HCT116 (cell line): ENCODE results near the gene FAF2. TPM values are rescaled to one million over a fixed set of nuclear protein-coding genes. Genes with fewer than 3 reads are reported as not detected.

Experiments used
- ATAC-seq: fragments of 200-7000 bp; cut with Tn5 transposase; 2 replicates; pipeline ENCODE4 v1.9.1; 2020; ENCODE audit warnings: mild to moderate bottlenecking, moderate library complexity
- BruUV-seq: library from RNA; stranded (reverse); fragments of 400-500 nt; replicated peaks from 2 replicates; lab custom pipeline; 2021; lab: Mats Ljungman, UMichigan
- CTCF ChIA-PET: fragments of 300-600 bp; sonication (Branson Sonifier 250); formaldehyde crosslinking; loops from one replicate; lab custom pipeline; 2021; ENCODE audit warnings: antibody characterized with exemption; lab: Charles Lee
- POLR2A ChIA-PET: fragments of 300-600, 350-600 bp; sonication (Branson Sonifier 250); formaldehyde crosslinking; loops from one replicate; lab custom pipeline; 2021; ENCODE audit warnings: antibody characterized with exemption; lab: Charles Lee
- RAD21 ChIA-PET, 2 experiments: fragments of 300-600 bp; sonication (Branson Sonifier 250); formaldehyde crosslinking; loops; one replicate each; lab custom pipeline; 2023; ENCODE audit warnings: low total read pairs in 2 of 2; ENCODE audit not compliant: uncharacterized antibody in 2 of 2, unreplicated experiment in 2 of 2, low non-redundant PET in 1 of 2; lab: Charles Lee
- DNase-seq: peaks from one replicate; pipeline ENCODE4 v3.0.0-alpha.2; 2010; ENCODE audit warnings: low read depth, low spot score
- H2AFZ ChIP-seq: fragments of 200-600 bp; shearing (Covaris generic), sonication (generic); 2 replicates; pipeline ENCODE4 v1.6.1; 2017; ENCODE audit warnings: low read depth, mixed run types, mixed read lengths, antibody characterized with exemption, low read length; ENCODE audit not compliant: poor library complexity, severe bottlenecking
- H3K27ac ChIP-seq: 2 replicates; pipeline ENCODE4 v1.5.1; 2012; ENCODE audit warnings: low read depth, low read length
- H3K27me3 ChIP-seq: fragments of 200-600 bp; sonication (generic); 2 replicates; pipeline ENCODE4 v1.6.1; 2016; ENCODE audit warnings: mixed run types, low read length, mixed read lengths; ENCODE audit not compliant: insufficient read depth
- H3K36me3 ChIP-seq, 2 experiments: fragments of 200-500 bp in 1 of 2; fragments of 200-600 bp in 1 of 2; sonication (Bioruptor generic) in 1 of 2; sonication (generic) in 1 of 2; 2 replicates each; pipeline versions ENCODE4 v1.5.1 to v1.6.1; 2014 to 2016; ENCODE audit warnings: low read length in 2 of 2, inconsistent platforms in 1 of 2, mixed read lengths in 1 of 2, mixed run types in 1 of 2; ENCODE audit not compliant: insufficient read depth in 2 of 2, control insufficient read depth in 1 of 2
- H3K4me1 ChIP-seq, 2 experiments: fragments of 200-600 bp in 1 of 2; sonication (generic) in 1 of 2; 2 replicates each; pipeline versions ENCODE4 v1.5.1 to v1.6.1; 2012 to 2017; ENCODE audit warnings: low read length in 2 of 2, inconsistent platforms in 1 of 2, mild to moderate bottlenecking in 1 of 2, mixed read lengths in 1 of 2, mixed run types in 1 of 2, moderate library complexity in 1 of 2; ENCODE audit not compliant: insufficient read depth in 2 of 2, control insufficient read depth in 1 of 2
- H3K4me2 ChIP-seq: fragments of 200-600 bp; sonication (generic); 2 replicates; pipeline ENCODE4 v1.6.1; 2017; ENCODE audit warnings: mixed run types, low read length, mixed read lengths
- H3K4me3 ChIP-seq, 2 experiments: fragments of 200-600 bp in 1 of 2; sonication (generic) in 1 of 2; replicated peaks in 1 of 2; 2 replicates each; pipeline ENCODE4 v1.5.1; 2011 to 2016; ENCODE audit warnings: low read length in 2 of 2, control low read depth in 1 of 2, low read depth in 1 of 2, mild to moderate bottlenecking in 1 of 2, mixed read lengths in 1 of 2, mixed run types in 1 of 2
- H3K79me2 ChIP-seq: fragments of 200-600 bp; sonication (generic); 2 replicates; pipeline ENCODE4 v1.6.1; 2017; ENCODE audit warnings: mild to moderate bottlenecking, mixed run types, low read length, moderate library complexity, mixed read lengths; ENCODE audit not compliant: insufficient read depth
- H3K9ac ChIP-seq: fragments of 200-600 bp; sonication (generic); 2 replicates; pipeline ENCODE4 v1.6.1; 2016; ENCODE audit warnings: low read length, mixed read lengths
- H3K9me2 ChIP-seq: fragments of 200-600 bp; sonication (generic), shearing (Covaris generic); 2 replicates; pipeline ENCODE4 v1.6.1; 2017; ENCODE audit warnings: mixed run types, mild to moderate bottlenecking, moderate library complexity; ENCODE audit not compliant: insufficient read depth
- H3K9me3 ChIP-seq, 2 experiments: fragments of 200-500 bp in 1 of 2; fragments of 200-600 bp in 1 of 2; sonication (Bioruptor generic) in 1 of 2; sonication (generic) in 1 of 2; 2 replicates each; pipeline ENCODE4 v1.6.1; 2014 to 2017; ENCODE audit warnings: low read length in 2 of 2, mixed read lengths in 2 of 2, inconsistent platforms in 1 of 2, low read depth in 1 of 2, mild to moderate bottlenecking in 1 of 2, mixed run types in 1 of 2, moderate library complexity in 1 of 2; ENCODE audit not compliant: control insufficient read depth in 1 of 2, insufficient read depth in 1 of 2
- H4K20me1 ChIP-seq: fragments of 200-600 bp; sonication (generic), shearing (Covaris generic); 2 replicates; pipeline ENCODE4 v1.6.1; 2017; ENCODE audit warnings: mixed run types, mild to moderate bottlenecking, moderate library complexity; ENCODE audit not compliant: insufficient read depth
- ATF3 ChIP-seq: IDR thresholded peaks from 2 replicates; pipeline ENCODE4 v1.6.1; 2012
- REST ChIP-seq: IDR thresholded peaks from 2 replicates; pipeline ENCODE4 v1.6.1; 2012; ENCODE audit warnings: low read depth
- SP1 ChIP-seq: IDR thresholded peaks from 2 replicates; pipeline ENCODE4 v1.6.1; 2012; ENCODE audit warnings: low read depth
- YY1 ChIP-seq: IDR thresholded peaks from 2 replicates; pipeline ENCODE4 v1.6.1; 2011; ENCODE audit warnings: low read length, low read depth, moderate library complexity, mild to moderate bottlenecking; ENCODE audit not compliant: insufficient replicate concordance; ENCODE audit errors: extremely low read depth
- ZBTB33 ChIP-seq: IDR thresholded peaks from 2 replicates; pipeline ENCODE4 v1.6.1; 2011; ENCODE audit warnings: mild to moderate bottlenecking, low read length, moderate library complexity; ENCODE audit not compliant: insufficient replicate concordance; ENCODE audit errors: extremely low read depth
- intact Hi-C: fragments of 100-400 bp; cut with micrococcal nuclease; formaldehyde crosslinking; loops from 2 replicates; pipeline ENCODE4 v1.10.0; 2022
- total RNA-seq: library from RNA; stranded (reverse); gene quantifications from one replicate; pipeline ENCODE4 v1.2.1, GENCODE V29; 2021; ENCODE audit not compliant: unreplicated experiment

Gene FAF2
- total RNA-seq, 1 experiment from 2014 or later, result 51.9 TPM

GRCh38 chr5:176548967-176549444, 100.8 kb downstream of the FAF2 start, which contains the start of gene CDHR2:
Gene CDHR2 (plus strand): TSS chr5:176549342. CDS start chr5:176565353, 16,011 bp downstream.
- Histone ChIP-seq H3K27me3 (no peaks in the 10 kb centered on the region), H3K9me2 (no peaks in the 10 kb centered on the region), H3K27ac (no peak within 1 kb of the TSS; the same call in 1 of the 2 replicates), H3K4me3 (no peak within 1 kb of the TSS), H3K9me3 (no peaks in the 10 kb centered on the region), H3K9ac (no peak within 1 kb of the TSS), H2AFZ (no peak within 1 kb of the TSS), H3K79me2 (no peaks in the 10 kb centered on the region), H3K4me2 (no peak within 1 kb of the TSS), H4K20me1 (no peaks in the 10 kb centered on the region), H3K4me1 (peaks cover 24 to 49% of the 10 kb centered on the region in 2 experiments), H3K36me3 (no peaks in the 10 kb centered on the region)
- DNase-seq (no peak), ATAC-seq (no peak)
- POLR2A ChIA-PET, result no interaction called here
- intact Hi-C loops, result no loop called here
- BruUV-seq, result no TSS peak
- TF ChIP-seq YY1 (no peak), SP1 (no peak), REST (no peak), ATF3 (no peak), ZBTB33 (no peak)
- RAD21 ChIA-PET, result no interaction called here
- CTCF ChIA-PET, result no interaction called here
